Left lung (tissue), 10 donors: Measurements from ENCODE around the gene AKNA. TPM values are rescaled to one million over a fixed set of nuclear protein-coding genes. Genes with fewer than 3 reads are reported as not detected.

Experiments used
- ATAC-seq: fragments of 200-7000 bp; cut with Tn5 transposase; one replicate; pipeline ENCODE4 v1.9.1; 2020; ENCODE audit warnings: moderate library complexity
- DNase-seq, 4 donors: peaks; one replicate each; pipeline ENCODE4 v3.0.0-alpha.2; 2013 to 2020
- H3K27ac ChIP-seq, 2 donors: fragments of 200-600 bp; sonication (generic) in 1 of 2; one replicate each; pipeline versions ENCODE4 v1.5.0 to v1.8.0; 2020 to 2021
- H3K27me3 ChIP-seq, 2 donors: fragments of 200-600 bp; sonication (generic) in 1 of 2; one replicate each; pipeline versions ENCODE4 v1.5.0 to v1.8.0; 2020 to 2021
- H3K36me3 ChIP-seq, 2 donors: fragments of 200-600 bp; sonication (generic) in 1 of 2; one replicate each; pipeline versions ENCODE4 v1.5.0 to v1.8.0; 2020 to 2021
- H3K4me1 ChIP-seq, 2 donors: fragments of 200-600 bp; one replicate each; pipeline ENCODE4 v1.8.0; 2021
- H3K4me3 ChIP-seq, 2 donors: fragments of 200-600 bp; sonication (generic) in 1 of 2; one replicate each; pipeline versions ENCODE4 v1.5.0 to v1.8.0; 2020 to 2021; ENCODE audit warnings: mild to moderate bottlenecking in 1 of 2
- H3K9me3 ChIP-seq, 2 donors: fragments of 200-600 bp; sonication (generic) in 1 of 2; one replicate each; pipeline versions ENCODE4 v1.5.0 to v1.8.0; 2020 to 2021
- CTCF ChIP-seq, 2 donors: fragments of 200-600 bp; sonication (generic) in 1 of 2; IDR thresholded peaks; one replicate each; pipeline versions ENCODE4 v1.5.0 to v1.8.0; 2021; ENCODE audit warnings: antibody characterized with exemption in 2 of 2
- intact Hi-C, 2 donors: fragments of 100-400 bp; cut with DNase I; formaldehyde crosslinking; loops; one replicate each; pipeline versions ENCODE4 v1.11.2 to v1.14.2; 2022
- polyA plus RNA-seq, 6 donors: library from polyadenylated mRNA; unstranded; fragments of 120-200 nt; gene quantifications; one replicate each; pipeline ENCODE4 v1.2.1, GENCODE V29; 2013; ENCODE audit not compliant: insufficient read length in 6 of 6
- total RNA-seq, 2 donors: library from RNA; stranded (reverse); fragmentation: NEBNext Ultra II Directional; extraction: Animal tissue kit (Norgen Biotek cat#: 25700); gene quantifications; one replicate each; pipeline ENCODE4 v1.2.1, GENCODE V29; 2021
- donor health status: DM: no; HTN: yes; CAD: no.
- donor health status: DM: no; HTN: no; CAD: no.

The AKNA gene
- total and polyA plus RNA-seq, 8 donors: 25.1 to 55.3 (median 36.7) TPM

GRCh38 chr9:114433086-114433485, 45.3 kb upstream of the AKNA start:
- ATAC-seq: no peak
- H3K9me3 ChIP-seq: no peaks in the 10 kb centered on the region
- TF ChIP-seq CTCF (IDR thresholded peaks at IDR 0.05): no peak
- no peaks in the 10 kb centered on the region for H3K27me3 ChIP-seq
- intact Hi-C loops: no loop called here
- H3K4me1 ChIP-seq: no peaks in the 10 kb centered on the region
- no peak overlapping the region for H3K27ac ChIP-seq
- no peaks in the 10 kb centered on the region for H3K36me3 ChIP-seq
- H3K4me3 ChIP-seq: no peak overlapping the region
- no peak for DNase-seq

DNA sequence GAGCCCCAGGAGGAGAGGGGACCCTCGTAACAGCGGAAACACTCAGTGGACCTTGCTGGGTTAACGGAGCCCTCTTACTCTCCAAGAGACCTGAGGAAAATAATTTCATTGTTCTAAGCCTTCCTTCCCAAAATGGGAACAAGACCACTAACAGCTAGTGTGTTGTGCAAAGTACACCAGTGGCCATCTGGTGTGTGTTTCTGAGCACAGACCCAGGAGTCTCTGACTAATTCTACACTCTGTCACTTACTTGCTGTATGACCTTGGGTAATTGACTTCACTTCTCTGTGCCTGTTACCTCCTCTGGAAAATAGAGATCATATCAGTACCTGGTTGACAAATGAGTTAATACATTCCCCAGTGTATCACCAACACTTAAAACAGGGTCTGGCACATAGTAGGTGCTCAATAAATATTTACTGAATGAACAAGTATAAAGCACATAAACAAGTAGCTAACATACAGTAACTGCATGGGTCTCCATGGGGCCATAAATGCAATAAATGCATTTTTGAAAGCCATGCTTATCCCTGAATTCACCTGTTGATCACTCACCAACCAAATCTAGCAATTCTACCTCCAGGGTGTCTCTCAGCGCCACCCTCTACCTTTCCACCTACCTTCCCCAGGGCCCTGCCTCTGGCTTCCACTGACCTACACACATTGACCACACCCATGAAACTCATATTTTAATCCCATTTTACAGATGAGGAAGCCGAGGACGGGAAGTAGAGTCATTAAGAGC, 44.7 kb upstream of the AKNA start:
- Histone ChIP-seq H3K36me3 (no peaks in the 10 kb centered on the region), H3K4me3 (no peak overlapping the region), H3K9me3 (no peaks in the 10 kb centered on the region), H3K27ac (no peak overlapping the region), H3K27me3 (no peaks in the 10 kb centered on the region), H3K4me1 (no peaks in the 10 kb centered on the region)
- DNase-seq: no peak
- intact Hi-C loops: no loop called here
- ATAC-seq: no peak
- no peak for TF ChIP-seq CTCF (IDR thresholded peaks at IDR 0.05)

GRCh38 chr9:114431770-114432169, 44.0 kb upstream of the AKNA start:
- TF ChIP-seq CTCF (IDR thresholded peaks at IDR 0.05): no peak
- intact Hi-C loops: no loop called here
- no peaks in the 10 kb centered on the region for H3K4me1 ChIP-seq
- no peaks in the 10 kb centered on the region for H3K27me3 ChIP-seq
- H3K4me3 ChIP-seq: no peak overlapping the region
- H3K9me3 ChIP-seq: no peaks in the 10 kb centered on the region
- ATAC-seq (no peak), DNase-seq (no peak)
- H3K36me3 ChIP-seq: no peaks in the 10 kb centered on the region
- no peak overlapping the region for H3K27ac ChIP-seq

DNA sequence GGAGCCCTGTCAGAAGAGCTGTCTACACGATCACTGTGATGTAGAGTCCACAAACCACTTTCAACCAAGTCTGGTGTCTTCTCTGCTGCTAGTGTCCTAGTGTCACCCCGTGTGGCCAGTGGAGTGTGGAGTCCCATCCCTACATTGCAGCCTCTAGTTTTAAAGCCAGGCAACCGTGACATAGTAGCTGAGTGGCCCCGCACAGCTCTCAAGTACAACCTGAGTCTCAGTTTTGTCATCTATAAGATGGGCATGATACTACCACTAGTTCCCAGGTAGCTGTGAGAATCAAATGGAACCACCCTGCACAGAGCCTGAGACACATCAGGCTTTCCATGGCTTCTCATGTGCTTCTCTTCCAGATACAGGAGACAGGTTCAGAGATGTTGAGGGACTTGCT, 43.2 kb upstream of the AKNA start:
- DNase-seq: no peak
- no peak for TF ChIP-seq CTCF (IDR thresholded peaks at IDR 0.05)
- Histone ChIP-seq H3K27ac (no peak overlapping the region), H3K9me3 (no peaks in the 10 kb centered on the region), H3K4me3 (no peak overlapping the region), H3K36me3 (no peaks in the 10 kb centered on the region), H3K4me1 (no peaks in the 10 kb centered on the region), H3K27me3 (no peaks in the 10 kb centered on the region)
- intact Hi-C loops: no loop called here
- ATAC-seq: no peak

GRCh38 chr9:114430457-114430856, 42.7 kb upstream of the AKNA start:
- Histone ChIP-seq H3K4me1 (no peaks in the 10 kb centered on the region), H3K27ac (no peak overlapping the region), H3K4me3 (no peak overlapping the region), H3K9me3 (no peaks in the 10 kb centered on the region), H3K36me3 (no peaks in the 10 kb centered on the region), H3K27me3 (no peaks in the 10 kb centered on the region)
- no peak for ATAC-seq
- TF ChIP-seq CTCF (IDR thresholded peaks at IDR 0.05): no peak
- DNase-seq: no peak
- intact Hi-C loops: no loop called here
